ENCODE results near the gene CCDC187.

Gene CCDC187

DNA sequence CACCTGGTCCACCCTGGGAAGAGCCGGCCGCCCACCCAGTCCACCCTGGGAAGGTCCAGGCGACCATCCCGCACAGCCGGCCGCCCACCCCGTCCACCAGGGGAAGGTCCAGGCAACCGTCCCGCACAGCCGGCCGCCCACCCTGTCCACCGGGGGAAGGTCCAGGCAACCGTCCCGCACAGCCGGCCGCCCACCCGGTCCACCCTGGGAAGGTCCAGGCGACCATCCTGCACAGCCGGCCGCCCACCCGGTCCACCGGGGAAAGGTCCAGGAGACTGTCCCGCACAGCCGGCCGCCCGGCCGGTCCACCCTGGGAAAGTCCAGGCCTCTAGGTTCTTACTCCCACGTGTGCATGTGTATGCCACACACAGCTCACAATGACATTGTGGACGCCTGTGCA is 51.6 kb downstream of the CCDC187 start:
- no peak for DNase-seq (ENCODE audit: low read depth)

DNA sequence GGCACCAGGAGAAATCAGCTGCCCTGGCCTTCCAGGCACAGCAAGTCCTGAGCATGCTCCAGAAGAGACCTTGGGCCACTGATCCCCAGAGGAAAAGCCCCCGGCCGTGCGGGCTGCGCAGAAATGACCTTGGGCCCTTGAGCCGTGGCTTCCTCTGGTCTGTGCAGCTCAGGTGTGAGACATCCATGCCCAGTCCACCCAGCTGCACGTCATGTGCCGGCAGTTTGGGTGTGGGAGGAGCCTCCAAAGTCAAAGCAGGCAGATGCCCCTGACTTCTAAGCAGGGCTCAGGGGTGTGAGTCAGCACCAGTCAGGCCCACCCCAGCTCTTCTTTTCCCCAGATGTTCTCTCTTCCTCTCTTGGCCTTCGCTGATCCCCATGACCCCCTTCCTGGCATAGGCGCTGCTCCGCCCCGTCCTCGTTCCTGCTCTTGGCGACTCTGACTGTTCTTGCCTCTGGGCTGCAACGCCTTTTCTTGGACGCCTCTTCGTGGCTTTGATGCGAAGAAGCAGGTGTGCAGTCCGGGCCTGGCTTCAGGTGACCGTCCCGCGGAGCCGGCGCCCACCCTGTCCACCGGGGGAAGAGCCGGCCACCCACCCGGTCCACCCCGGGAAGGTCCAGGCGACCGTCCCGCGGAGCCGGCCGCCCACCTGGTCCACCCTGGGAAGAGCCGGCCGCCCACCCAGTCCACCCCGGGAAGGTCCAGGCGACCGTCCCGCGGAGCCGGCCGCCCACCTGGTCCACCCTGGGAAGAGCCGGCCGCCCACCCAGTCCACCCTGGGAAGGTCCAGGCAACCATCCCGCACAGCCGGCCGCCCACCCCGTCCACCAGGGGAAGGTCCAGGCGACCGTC is 52.4 kb downstream of the CCDC187 start:
- no peak for DNase-seq (ENCODE audit: low read depth)

DNA sequence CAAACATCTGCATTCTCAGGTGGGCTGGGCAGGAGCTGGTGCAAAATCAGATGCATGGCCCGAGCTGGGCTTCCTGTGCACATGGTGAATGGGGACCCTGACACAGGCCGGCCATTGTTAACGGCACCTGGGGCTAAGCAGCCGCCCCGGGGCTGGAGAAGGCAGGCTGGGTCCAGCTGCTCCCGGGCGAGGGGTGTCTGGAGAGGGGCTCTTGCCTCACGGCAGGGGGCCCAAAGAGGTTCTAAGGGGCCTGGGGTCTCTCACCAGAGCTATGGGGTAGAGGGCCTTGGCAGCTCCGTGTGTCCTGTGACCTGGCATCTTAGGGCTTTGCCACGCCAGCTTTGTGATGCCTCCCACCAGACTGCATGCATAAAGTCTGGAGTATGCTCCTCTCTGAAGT is 53.2 kb downstream of the CCDC187 start:
- no peak for DNase-seq (ENCODE audit: low read depth)

DNA sequence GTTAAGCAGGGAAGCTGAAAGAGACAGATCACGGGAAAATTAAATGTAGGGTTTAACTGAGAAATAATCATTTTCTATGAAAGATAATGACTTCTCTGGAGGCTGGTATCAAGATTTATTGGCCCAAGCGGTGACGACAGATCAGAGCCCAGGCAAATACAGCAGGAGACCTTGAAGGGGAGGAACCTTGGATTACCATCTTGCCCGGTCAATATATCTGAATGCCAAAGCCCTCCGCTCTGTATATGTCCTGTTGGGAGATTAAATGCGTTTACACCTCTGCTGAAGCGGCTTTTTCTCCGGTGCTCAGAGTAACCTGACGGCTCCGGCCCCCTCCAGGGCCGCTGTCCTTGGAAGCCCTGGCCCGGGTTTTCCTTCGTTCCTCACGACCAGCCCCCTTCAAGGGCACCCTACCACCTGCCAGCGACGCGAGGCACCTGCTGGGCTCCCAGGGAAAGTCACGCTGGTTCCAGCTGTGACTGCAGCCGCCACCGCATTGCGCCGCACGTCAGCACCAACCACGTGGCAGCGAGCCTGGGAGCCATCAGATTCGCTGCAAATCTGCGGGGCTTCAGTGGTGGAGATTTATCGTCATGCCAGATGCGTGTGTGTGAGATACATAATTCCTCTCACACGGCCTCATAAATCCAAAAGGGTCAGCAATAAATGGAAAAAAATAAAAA is 53.9 kb downstream of the CCDC187 start:
- no peak for DNase-seq (ENCODE audit: low read depth)

DNA sequence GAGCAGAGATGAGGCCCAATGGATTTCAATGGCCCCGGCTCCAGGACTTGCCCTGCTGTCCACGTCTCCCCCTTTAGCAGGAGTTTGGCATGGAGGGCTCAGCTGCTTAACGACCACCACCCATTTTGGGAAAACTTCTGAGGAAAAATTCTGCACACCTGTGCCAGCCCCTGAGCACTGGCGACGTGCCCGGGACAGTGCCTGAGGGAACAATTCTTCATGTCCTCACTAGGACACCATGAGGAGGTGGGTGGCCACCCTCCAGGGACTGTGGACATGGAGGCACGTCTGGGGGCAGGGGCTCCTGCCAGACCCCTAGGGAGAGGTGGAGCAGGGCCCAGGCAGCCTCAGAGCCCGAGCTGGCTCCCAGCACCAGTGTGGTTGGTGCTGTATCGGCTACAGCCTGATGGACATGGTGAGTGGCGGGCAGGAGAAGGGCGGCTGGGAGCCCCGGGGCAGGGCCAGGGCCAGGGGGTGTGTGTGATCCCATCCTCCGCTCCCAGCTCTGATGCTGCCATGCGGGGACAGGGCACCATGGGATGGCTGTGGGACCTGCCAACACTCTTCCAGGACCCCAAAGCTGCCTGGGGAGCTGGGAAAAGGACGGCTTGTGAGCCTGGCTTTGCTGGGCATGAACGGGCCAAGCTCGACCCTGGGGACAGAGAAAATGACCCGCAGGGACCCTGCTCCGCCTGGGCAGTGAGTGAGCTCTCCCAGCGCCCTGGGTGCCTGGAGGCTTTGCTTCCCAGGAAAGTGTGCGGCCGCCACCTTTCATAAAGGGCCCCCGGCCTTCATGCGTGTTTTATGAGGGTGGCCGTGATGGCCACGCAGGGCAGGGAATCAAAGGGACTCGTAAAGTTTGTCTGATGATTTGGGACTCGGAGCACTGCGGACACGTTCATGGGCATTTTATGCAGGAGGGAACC is 54.7 kb downstream of the CCDC187 start:
- no peak for DNase-seq (ENCODE audit: low read depth)

DNA sequence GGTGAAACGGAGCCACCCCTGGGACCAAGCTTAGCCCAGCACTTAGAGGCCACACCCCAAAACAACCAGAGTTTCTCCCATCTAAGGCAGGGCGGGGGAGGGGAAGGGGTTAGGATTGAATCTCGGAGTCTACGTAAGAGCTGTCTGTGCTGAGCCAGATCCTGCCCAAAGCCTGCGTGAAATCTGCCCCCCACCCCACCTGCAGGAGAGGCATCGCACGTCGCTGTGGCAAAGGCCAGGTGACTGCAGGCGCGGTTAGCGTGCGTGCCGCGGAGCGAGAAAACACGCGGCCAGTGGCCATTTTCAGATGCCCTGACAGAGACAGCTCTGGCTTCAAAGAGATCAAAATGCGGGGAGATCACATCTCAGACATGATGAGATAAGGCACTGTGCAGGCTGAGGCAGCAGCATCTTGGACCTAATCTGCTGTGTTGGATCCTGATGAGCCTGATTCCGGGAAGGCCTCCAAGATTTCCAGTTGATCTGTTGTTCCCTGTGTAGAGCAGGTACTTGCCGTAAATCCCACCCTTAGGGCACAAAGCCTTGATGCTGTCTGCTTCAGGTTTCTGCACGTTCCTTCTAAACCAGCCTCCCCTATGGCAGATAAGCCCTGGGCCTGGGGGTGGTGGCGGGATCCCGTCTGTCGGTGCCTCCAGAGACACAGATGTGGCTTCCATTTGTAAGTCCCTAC is 55.8 kb downstream of the CCDC187 start:
- DNase-seq (ENCODE audit: low read depth), result no peak

DNA sequence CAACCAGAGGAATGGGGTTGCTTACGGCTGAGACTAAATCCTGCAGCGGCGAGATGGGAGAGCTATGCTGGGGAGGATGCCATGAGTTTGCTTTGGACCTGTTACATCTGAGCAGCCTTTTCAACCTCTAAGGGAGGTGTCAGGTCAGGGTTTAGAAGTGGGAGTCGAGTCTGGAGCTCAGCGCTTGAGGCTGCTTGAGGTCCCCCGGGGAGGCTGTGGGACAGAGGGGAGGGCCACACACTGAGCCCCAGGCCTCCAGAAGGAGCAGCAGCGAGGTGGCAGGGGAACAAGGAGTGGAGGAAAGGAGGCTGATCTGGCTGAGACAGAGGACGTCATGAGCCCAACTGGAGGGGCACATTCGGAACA is 56.4 kb downstream of the CCDC187 start:
- DNase-seq (ENCODE audit: low read depth), result no peak

DNA sequence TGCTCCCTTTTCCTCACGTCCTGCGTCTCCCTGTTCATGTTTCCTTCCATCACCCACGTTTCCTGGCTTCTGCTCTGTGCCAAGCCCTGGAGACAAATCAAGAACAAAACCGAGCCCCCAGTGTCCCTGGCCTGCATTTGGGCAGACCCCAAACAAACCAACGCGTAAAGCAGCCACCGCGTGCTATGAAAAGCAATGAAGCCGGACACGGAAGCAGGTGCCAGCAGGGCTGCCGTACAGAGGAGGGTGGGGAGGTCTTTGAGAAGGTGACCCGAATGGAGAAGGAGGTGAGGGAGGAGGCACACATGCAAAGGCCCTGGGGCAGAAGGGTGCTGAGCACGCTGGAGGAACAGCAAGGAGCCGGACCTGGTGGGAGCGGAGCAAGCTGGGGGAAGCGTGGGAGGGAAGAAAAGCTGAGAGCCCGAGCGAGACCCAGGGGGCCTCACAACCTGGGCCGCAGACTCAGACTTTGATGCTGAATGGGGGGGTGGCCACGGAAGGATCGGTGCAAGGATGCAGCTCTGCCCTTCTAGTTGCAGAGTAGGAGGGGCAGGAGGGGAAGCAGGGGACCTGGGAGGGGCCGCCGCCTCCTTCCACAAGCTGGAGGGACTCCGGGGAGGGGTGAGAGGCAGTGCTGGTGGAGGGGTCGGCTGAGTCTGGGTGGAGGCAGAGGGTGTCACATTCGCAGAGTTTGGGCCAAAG is 56.9 kb downstream of the CCDC187 start:
- no peak for DNase-seq (ENCODE audit: low read depth)

DNA sequence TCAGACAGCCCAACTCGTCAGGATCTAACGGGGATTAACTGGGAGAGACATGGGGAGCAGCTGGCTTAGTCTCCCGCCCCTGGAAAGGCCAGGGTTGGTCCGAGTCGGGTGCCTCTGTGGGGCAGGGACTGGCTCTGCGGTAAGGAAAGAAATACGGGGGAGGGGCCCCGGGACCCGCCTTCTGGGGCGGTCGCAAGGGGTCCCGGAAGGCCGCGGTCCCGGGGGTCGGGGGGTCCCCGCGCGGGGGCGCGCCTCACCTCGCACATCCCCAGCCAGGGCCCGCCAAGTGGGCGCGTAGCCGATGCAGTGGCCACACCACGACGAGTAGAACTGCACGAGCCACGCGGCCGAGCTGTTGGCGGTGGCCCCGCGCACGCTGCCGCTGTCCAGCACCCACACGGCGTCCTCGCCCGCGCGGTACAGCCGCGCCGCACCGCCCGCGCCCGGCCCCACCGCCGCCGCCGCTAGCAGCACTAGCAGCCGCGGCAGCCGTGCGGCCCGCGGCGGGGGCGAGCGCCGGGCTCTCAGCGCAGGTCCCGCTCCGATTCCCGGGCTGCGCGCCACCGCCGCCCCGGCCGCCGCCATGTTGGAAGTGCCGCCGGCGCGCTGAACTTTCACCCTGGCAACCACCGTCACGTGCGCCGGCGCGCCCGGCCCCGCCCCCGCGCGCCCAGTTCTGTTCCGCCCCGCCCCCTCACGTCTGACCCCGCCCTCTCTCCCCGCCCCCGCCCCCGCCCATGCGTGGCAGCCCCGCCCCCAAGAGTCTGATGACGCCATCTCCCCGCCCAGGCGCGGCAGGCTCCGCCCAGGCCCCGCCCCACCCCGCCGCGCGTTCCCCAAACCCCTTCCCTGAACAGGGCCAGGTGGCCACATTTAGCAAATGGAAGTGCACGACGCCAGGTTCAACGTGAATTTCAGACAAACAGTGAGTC is 58.4 kb downstream of the CCDC187 start, which contains the start of gene QSOX2:
Gene QSOX2, minus strand, starts transcription at position 594 of the 932 bp plus-strand sequence. Its CDS starts 9 bp downstream, at position 585.
- peak; percentile 74 for DNase-seq (ENCODE audit: low read depth)

DNA sequence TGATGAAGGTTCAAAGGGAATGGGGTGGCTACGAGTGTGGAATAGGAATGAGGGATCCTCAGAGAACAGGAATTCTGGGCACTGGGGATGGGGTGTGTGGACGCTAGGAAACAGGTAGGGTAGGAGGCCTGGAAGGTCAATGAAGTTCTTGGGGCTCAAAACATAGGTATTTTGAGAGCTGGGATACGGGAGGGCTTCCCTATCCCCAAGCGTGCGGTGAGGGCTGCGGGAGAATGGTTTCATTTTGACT is 59.0 kb downstream of the CCDC187 start:
- DNase-seq (ENCODE audit: low read depth), result no peak

DNA sequence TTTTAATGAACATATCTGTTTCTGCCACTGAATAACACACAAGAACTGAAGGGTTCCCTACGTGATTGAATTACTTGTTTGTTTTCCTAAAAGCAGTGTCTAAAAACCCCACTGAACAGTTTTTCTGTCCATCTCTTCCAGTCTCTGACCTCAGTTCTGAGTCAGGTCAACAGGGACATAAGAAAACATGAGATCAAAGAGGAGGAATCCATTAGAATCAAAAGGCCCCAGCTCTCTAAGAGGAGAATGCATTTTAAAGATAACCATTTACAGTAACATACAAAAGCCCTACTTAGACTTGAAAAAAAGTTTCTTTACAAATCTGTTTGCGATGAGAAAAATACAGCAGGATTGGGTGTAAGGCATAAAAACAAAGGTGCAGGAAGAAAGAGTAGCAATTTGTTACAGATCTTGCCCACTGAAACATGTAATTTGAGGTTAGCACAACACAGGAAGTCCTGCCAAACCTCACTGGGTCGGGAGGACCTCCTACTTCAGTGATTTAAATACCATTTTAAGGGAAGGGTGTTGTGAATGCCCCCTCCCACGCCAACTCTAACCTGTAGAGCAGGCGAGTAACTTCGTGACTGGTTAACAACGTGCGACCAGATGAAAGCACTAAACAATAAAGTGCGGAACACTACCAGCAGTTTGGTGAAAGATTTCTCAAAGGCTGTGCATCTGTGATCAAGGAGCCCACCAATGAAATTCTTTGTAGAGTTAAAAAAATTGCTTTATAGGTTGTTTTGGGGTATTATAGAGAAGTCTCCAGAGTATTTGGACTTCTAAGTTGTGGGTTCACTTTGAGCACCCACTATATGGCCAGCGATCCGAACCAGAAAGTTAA is 59.5 kb downstream of the CCDC187 start:
- peak; percentile 40 for DNase-seq (ENCODE audit: low read depth)

DNA sequence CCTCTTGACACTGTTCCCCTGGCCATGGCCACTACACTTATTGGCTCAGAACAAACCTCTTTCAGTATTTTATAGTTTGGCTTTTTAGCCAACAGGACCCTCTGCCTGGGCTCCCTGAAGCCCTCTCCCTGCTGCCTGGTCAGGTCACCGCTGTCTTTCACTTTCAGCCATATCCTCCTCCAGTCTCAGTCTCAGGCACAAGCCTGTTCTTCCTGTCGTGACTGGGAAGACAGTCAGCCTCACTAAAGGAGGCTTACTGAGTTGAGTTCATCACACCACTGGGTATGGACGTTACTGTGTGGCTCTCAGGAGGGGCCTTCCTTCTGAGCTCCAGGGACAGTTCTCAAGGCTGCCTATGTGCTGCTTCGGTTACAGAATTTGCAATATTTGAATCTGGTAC is 60.3 kb downstream of the CCDC187 start:
- no peak for DNase-seq (ENCODE audit: low read depth)

DNA sequence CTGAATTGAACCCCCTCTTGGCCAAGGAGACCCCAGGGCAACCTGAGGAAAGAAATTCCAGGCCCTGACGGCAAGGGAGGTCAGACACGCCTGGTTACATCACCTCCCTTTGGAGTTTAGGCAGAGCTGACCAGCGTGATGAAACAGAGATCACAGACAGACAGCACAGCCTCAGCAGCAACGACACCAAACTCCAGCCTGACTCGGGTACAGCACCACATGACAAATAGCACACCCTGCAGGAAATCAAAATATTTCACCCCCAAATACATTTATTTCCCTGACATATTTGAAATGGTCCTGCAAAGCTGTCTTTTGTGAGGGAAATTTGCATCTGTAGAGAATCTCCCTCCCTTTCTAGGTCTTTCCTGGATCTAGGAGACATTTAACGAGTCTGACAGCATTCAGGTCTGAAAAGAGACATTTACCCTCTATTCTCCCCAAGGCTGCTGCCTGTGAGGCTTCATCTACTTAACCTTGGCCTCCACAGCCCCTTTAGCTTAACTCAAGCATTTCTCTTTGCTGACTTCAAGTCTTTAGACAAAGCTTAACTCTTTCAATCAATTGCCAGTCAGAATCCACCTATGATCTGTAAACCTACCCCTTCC is 60.9 kb downstream of the CCDC187 start:
- DNase-seq (ENCODE audit: low read depth), result no peak

DNA sequence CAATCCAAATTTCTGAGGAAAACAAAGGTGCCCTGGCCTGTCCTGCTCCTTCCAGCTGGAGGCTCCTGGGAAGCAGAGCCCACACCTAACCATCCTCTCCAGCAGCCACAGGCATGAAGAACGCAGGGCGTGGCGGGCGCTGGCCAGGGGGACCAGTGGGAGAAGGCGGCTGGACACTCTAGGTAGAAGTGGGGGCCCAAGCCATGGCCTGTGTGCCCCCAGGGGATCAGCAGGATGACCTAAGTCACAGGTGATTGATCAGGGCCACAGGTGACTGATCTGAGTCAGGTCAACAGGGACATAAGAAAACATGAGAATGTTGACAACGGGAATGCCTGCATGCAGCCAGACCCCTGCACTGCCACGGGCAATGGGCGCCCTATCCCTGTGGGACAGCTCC is 61.6 kb downstream of the CCDC187 start:
- no peak for DNase-seq (ENCODE audit: low read depth)

DNA sequence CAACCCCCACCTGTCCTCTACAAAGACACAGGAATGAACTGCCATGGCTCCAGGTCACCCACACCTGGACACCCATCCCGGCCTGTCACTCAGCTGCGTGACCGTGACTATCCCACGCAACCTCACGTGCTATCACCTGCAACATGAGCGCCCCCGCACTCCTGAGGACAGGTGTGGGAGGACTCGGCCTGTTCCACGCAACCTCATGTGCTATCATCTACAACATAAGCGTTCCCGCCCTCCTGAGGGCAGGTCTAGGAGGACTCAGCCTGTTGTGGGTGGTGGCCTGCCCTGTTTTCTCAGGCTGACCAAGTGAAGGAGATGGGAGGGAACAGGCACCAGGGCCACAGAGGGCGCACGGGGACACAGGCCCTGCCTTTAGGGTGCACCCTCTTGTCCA is 62.4 kb downstream of the CCDC187 start:
- DNase-seq (ENCODE audit: low read depth), result no peak

DNA sequence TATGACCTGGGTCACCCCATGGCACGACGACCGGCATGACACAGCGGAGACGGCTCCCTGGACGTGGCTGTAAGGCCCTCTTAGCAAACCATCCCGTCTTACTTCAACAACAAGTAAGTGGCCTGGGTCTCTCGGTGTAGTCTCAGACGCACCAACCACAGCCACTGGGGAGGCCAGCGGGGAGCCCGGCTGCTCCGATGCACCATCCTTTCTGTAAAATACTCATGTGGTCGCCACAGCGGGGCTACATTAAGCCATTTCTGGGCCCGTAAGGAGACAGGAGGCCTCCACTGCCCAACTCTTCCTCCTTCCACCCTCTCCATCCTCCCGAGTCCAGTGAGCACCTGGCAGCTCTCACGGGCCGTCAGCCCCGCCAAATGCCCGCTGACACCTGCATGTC is 63.0 kb downstream of the CCDC187 start:
- no peak for DNase-seq (ENCODE audit: low read depth)

DNA sequence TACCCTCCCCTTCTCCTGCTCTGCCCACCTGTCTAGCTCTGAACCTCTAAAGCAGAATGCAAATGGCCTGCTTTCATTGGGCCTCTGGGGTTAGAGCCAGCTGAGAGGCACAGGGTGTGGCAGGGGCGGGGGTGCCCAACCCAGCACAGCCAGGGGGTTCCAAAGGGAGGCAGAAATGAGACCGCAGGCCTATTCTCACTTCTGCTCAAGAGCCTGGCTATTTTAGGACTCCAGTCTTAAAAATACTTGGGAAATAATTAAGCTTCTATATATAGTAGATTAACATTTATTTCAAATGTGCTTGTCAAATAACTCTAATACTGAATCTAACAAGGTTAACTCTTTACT is 63.9 kb downstream of the CCDC187 start:
- no peak for DNase-seq (ENCODE audit: low read depth)

DNA sequence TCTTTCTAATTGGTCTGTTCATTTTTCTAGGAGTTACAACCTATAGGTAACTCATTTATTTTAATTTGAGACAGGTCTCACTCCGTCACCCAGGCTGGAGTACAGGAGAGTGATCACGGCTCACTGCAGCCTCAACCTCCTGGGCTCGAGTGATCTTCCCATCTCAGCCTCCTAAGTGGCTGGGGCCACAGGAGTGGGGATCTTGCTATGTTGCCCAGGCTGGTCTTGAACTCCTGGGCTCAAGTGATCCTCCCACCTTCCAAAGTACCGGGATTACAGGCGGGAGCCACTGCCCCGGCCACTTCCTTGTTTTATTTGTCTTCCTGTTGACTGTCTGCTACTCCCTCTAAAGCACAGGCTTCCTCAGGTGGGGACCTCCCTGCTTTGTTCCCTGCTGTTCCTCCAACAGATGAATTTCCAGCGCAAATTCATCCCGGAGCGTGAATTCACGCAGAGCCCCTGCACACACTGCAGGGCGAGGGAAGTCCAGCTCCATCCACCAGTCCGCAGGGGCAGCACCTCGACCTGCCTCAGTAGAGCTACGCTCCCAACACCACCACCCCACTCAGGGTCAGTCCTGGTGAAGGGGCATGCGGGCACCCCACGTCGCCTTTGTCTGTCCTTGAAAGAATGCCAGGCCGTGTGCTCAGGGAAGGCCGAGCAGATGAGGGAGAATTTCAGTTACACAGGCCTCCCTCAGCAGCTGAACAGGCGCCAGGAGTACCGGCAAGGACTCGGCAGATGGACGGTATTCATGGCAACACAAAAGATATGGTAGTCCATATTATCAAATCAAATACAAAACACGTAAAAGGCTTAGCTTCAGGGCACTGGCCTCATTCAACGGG is 64.5 kb downstream of the CCDC187 start:
- no peak for DNase-seq (ENCODE audit: low read depth)

Measured in stimulated activated CD8-positive, alpha-beta memory T cell treated with anti-CD3 and anti-CD28 coated beads, Interleukin-12 subunit alpha, Interleukin-12 subunit beta, amount 100 ng/mL, for 4 hours (primary cell).